HepG2 (cell line): ENCODE measurements around the gene PEA15. TPM values are rescaled to one million over a fixed set of nuclear protein-coding genes. Genes with fewer than 3 reads are reported as not detected.

Source experiments
- ATAC-seq: fragments of 200-7000 bp; cut with Tn5 transposase; 3 replicates; pipeline ENCODE4 v1.9.1; 2020; ENCODE audit warnings: mild to moderate bottlenecking, moderate library complexity
- BruUV-seq: library from RNA; stranded (reverse); fragments of 400-500 nt; replicated peaks from 2 replicates; lab custom pipeline; 2021; lab: Mats Ljungman, UMichigan
- CTCF ChIA-PET: fragments of 300-600 bp; formaldehyde crosslinking; extraction: SDS; loops from one replicate; lab custom pipeline; 2021; ENCODE audit warnings: low total read pairs, inconsistent platforms, low intra/inter-chr PET ratio; lab: Yijun Ruan, JAX
- POLR2A ChIA-PET: fragments of 350-600 bp; sonication (Branson Sonifier 250); formaldehyde crosslinking; loops from one replicate; lab custom pipeline; 2020; ENCODE audit warnings: antibody characterized with exemption, inconsistent platforms; lab: Yijun Ruan, JAX
- DNase-seq: peaks from one replicate; pipeline ENCODE4 v3.0.0-alpha.2; 2015; ENCODE audit warnings: low spot score
- FAIRE-seq: peaks from 3 replicates; lab custom pipeline; 2011; peaks lifted over from hg19 to GRCh38; lab: Jason Lieb, UNC
- H2AFZ ChIP-seq: one replicate; pipeline ENCODE4 v1.6.1; 2011; ENCODE audit warnings: low read length, inconsistent platforms
- H3K27ac ChIP-seq: fragments of 300-600 bp; 3 replicates; pipeline ENCODE4 v1.8.0; 2011; ENCODE audit warnings: mixed run types, mild to moderate bottlenecking, mixed read lengths, low read length, inconsistent platforms; ENCODE audit not compliant: insufficient read depth; ENCODE audit errors: extremely low read length
- H3K27me3 ChIP-seq, 2 experiments: fragments of 200-600 bp in 1 of 2; 2 replicates in 1 of 2; 3 replicates in 1 of 2; pipeline versions ENCODE4 v1.6.0 to v1.8.0; 2011; ENCODE audit warnings: low read length in 2 of 2, mild to moderate bottlenecking in 2 of 2, moderate library complexity in 2 of 2, inconsistent platforms in 1 of 2; ENCODE audit not compliant: insufficient read depth in 2 of 2, control insufficient read depth in 1 of 2
- H3K36me3 ChIP-seq, 2 experiments: fragments of 200-600 bp in 1 of 2; replicated peaks in 1 of 2; 2 replicates in 1 of 2; 3 replicates in 1 of 2; pipeline versions ENCODE4 v1.5.1 to v1.8.0; 2011; ENCODE audit warnings: low read length in 2 of 2, inconsistent platforms in 1 of 2; ENCODE audit not compliant: insufficient read depth in 2 of 2, control insufficient read depth in 1 of 2
- H3K4me1 ChIP-seq: 2 replicates; pipeline ENCODE4 v1.5.1; 2012; ENCODE audit warnings: low read length, inconsistent platforms; ENCODE audit not compliant: insufficient read depth
- H3K4me2 ChIP-seq: 2 replicates; pipeline ENCODE4 v1.6.0; 2011; ENCODE audit warnings: low read depth, low read length, inconsistent platforms
- H3K4me3 ChIP-seq, 3 experiments: fragments of 200-600 bp in 1 of 3; sonication (generic), shearing (Covaris generic) in 1 of 3; replicated peaks in 1 of 3; 2 replicates each; pipeline ENCODE4 v1.5.1; 2011 to 2016; ENCODE audit warnings: low read length in 3 of 3, inconsistent platforms in 2 of 3, low read depth in 2 of 3, mild to moderate bottlenecking in 2 of 3, control low read depth in 1 of 3, mixed read lengths in 1 of 3; ENCODE audit not compliant: insufficient read depth in 1 of 3
- H3K79me2 ChIP-seq: one replicate; pipeline ENCODE4 v1.6.1; 2011; ENCODE audit warnings: low read length, inconsistent platforms; ENCODE audit not compliant: insufficient read depth
- H3K9ac ChIP-seq: 2 replicates; pipeline ENCODE4 v1.6.0; 2011; ENCODE audit warnings: mild to moderate bottlenecking, low read depth, low read length, inconsistent platforms; ENCODE audit not compliant: insufficient read depth
- H3K9me3 ChIP-seq: 2 replicates; pipeline ENCODE4 v1.5.1; 2012; ENCODE audit warnings: mild to moderate bottlenecking, low read length
- H4K20me1 ChIP-seq: 2 replicates; pipeline ENCODE4 v1.6.0; 2011; ENCODE audit warnings: inconsistent platforms, mild to moderate bottlenecking, low read length, moderate library complexity; ENCODE audit not compliant: insufficient read depth
- EED ChIP-seq: sonication (generic); formaldehyde crosslinking; IDR thresholded peaks from 2 replicates; pipeline ENCODE4 v1.5.0; 2020; ENCODE audit warnings: mild to moderate bottlenecking, missing genetic modification reagents
- FOSL1 ChIP-seq: sonication (generic); formaldehyde crosslinking; IDR thresholded peaks from 2 replicates; pipeline ENCODE4 v1.9.0; 2021; ENCODE audit warnings: missing genetic modification reagents, borderline replicate concordance
- GTF3A ChIP-seq: sonication (generic); formaldehyde crosslinking; conservative IDR thresholded peaks from 2 replicates; pipeline ENCODE4 v1.4.0; 2020; ENCODE audit warnings: mild to moderate bottlenecking, missing genetic modification reagents
- HDAC2 ChIP-seq: sonication (generic); formaldehyde crosslinking; IDR thresholded peaks from 2 replicates; pipeline ENCODE4 v1.4.0; 2020; ENCODE audit warnings: missing genetic modification reagents
- NFRKB ChIP-seq: fragments of 450-650 bp; IDR thresholded peaks from 2 replicates; pipeline ENCODE4 v1.6.1; 2017
- RBFOX2 ChIP-seq: fragments of 200-400 bp; formaldehyde crosslinking; IDR thresholded peaks from 2 replicates; pipeline ENCODE4 v1.6.1; 2017; ENCODE audit warnings: low read depth, mild to moderate bottlenecking, low read length
- SMAD9 ChIP-seq: sonication (generic); formaldehyde crosslinking; IDR thresholded peaks from 2 replicates; pipeline ENCODE4 v1.5.1; 2020; ENCODE audit warnings: mild to moderate bottlenecking, missing genetic modification reagents
- SNRNP70 ChIP-seq: fragments of 200-400 bp; formaldehyde crosslinking; IDR thresholded peaks from 2 replicates; pipeline ENCODE4 v1.6.1; 2017; ENCODE audit warnings: mild to moderate bottlenecking, low read depth, low read length, moderate library complexity
- ZBTB46 ChIP-seq: sonication (generic); formaldehyde crosslinking; IDR thresholded peaks from 2 replicates; pipeline ENCODE4 v1.4.0; 2020; ENCODE audit warnings: mild to moderate bottlenecking, missing genetic modification reagents, borderline replicate concordance
- ZMAT5 ChIP-seq: sonication (generic); formaldehyde crosslinking; IDR thresholded peaks from 2 replicates; pipeline ENCODE4 v1.5.0; 2020; ENCODE audit warnings: mild to moderate bottlenecking, low read depth, missing genetic modification reagents, borderline replicate concordance
- ZMYM2 ChIP-seq: sonication (generic); formaldehyde crosslinking; IDR thresholded peaks from 2 replicates; pipeline ENCODE4 v1.8.0; 2022; ENCODE audit warnings: mild to moderate bottlenecking, missing genetic modification reagents
- ZNF558 ChIP-seq: sonication (generic); formaldehyde crosslinking; IDR thresholded peaks from 2 replicates; pipeline ENCODE4 v1.9.0; 2022; ENCODE audit warnings: mild to moderate bottlenecking, missing genetic modification reagents, borderline replicate concordance
- ZNF597 ChIP-seq: sonication (generic); formaldehyde crosslinking; IDR thresholded peaks from 2 replicates; pipeline ENCODE4 v1.5.0; 2020; ENCODE audit warnings: missing genetic modification reagents
- ZNF800 ChIP-seq: sonication (generic); formaldehyde crosslinking; IDR thresholded peaks from 2 replicates; pipeline ENCODE4 v1.4.0; 2020; ENCODE audit warnings: missing genetic modification reagents
- ZNF878 ChIP-seq: sonication (generic); formaldehyde crosslinking; IDR thresholded peaks from 2 replicates; pipeline ENCODE4 v1.8.1; 2023; ENCODE audit warnings: mild to moderate bottlenecking, missing genetic modification reagents, moderate library complexity
- ZSCAN29 ChIP-seq: sonication (generic); formaldehyde crosslinking; conservative IDR thresholded peaks from 2 replicates; pipeline ENCODE4 v1.4.0; 2020; ENCODE audit warnings: mild to moderate bottlenecking, missing genetic modification reagents
- WGBS: methylation state at CpG from one replicate; pipeline ENCODE4 v1.1.6; 2017; ENCODE audit warnings: low lambda C conversion rate; 5-methylcytosine and 5-hydroxymethylcytosine counted together
- in situ Hi-C: cut with HindIII; loops from 2 replicates; pipeline ENCODE4 v1.10.0; 2017; ENCODE audit warnings: low pct_unique_long_range_greater_than_20kb; ENCODE audit not compliant: extremely low pct_ligation_motif_present
- intact Hi-C: fragments of 100-400 bp; cut with micrococcal nuclease; formaldehyde crosslinking; loops from one replicate; pipeline ENCODE4 v1.10.0; 2022; ENCODE audit not compliant: unreplicated experiment
- polyA plus RNA-seq, 8 experiments: library from polyadenylated mRNA; depleted of rRNA in 3 of 8; stranded (reverse) in 7 of 8; unstranded in 1 of 8; fragments of >200 nt; fragmentation: Illumina TruSeq in 4 of 8; extraction: Trizol in 4 of 8; gene quantifications; 2 replicates each; pipeline versions ENCODE4 v1.2.1 to v1.2.3, GENCODE V29; 2011 to 2016; ENCODE audit warnings: low read depth in 4 of 8, missing spikeins in 1 of 8, mixed read lengths in 1 of 8; ENCODE audit not compliant: insufficient read depth in 1 of 8
- total RNA-seq, 5 experiments: library from RNA; depleted of rRNA; stranded (reverse); fragments of >200 nt; fragmentation: Illumina TruSeq; extraction: Trizol; gene quantifications; 2 replicates each; pipeline ENCODE4 v1.2.3, GENCODE V29; 2016; ENCODE audit warnings: low read depth in 1 of 5

PEA15 gene
- total and polyA plus RNA-seq, 2 of the 13 experiments (the other 11 are each of a cell fraction or from before 2014, with no cell fraction given): 12.1 to 35.2 TPM

GRCh38 chr1:160171980-160172379 is 33.2 kb upstream of the PEA15 start:
- H2AFZ ChIP-seq: no peak overlapping the region
- H3K4me2 ChIP-seq: no peak overlapping the region
- FAIRE-seq (no peak), ATAC-seq (no peak), DNase-seq (no peak)
- H3K79me2 ChIP-seq: no peaks in the 10 kb centered on the region
- no peaks in the 10 kb centered on the region for H4K20me1 ChIP-seq
- TF ChIP-seq EED (CRISPR knock-in tag) (no peak), ZNF878 (no peak), SMAD9 (CRISPR knock-in tag) (no peak), ZNF558 (no peak), ZSCAN29 (CRISPR knock-in tag) (no peak), SNRNP70 (no peak), ZMYM2 (CRISPR knock-in tag) (no peak), FOSL1 (CRISPR knock-in tag) (no peak), HDAC2 (no peak)
- H3K9ac ChIP-seq: no peak overlapping the region
- H3K9me3 ChIP-seq: no peaks in the 10 kb centered on the region
- no peak overlapping the region for H3K4me3 ChIP-seq
- intact Hi-C loops (no loop called here), in situ Hi-C loops (no loop called here)
- BruUV-seq: no TSS peak
- 30% methylated on average over 9 of the region's 9 CpGs for WGBS
- peaks cover 24% of the 10 kb centered on the region for H3K4me1 ChIP-seq
- no peaks in the 10 kb centered on the region for H3K36me3 ChIP-seq
- POLR2A ChIA-PET: no interaction called here
- H3K27me3 ChIP-seq: peaks cover 2 to 43% of the 10 kb centered on the region in 2 experiments; a peak in 3 of 5 replicates
- CTCF ChIA-PET: no interaction called here
- H3K27ac ChIP-seq: no peak overlapping the region

GRCh38 chr1:160177231-160177630 is 28.0 kb upstream of the PEA15 start:
- Histone ChIP-seq H3K27ac (no peak overlapping the region), H3K4me2 (no peak overlapping the region), H3K4me3 (no peak overlapping the region), H3K4me1 (peaks cover 15% of the 10 kb centered on the region; the same call in 1 of the 2 replicates), H3K27me3 (peaks cover 4 to 31% of the 10 kb centered on the region in 2 experiments; a peak in 4 of 5 replicates), H3K36me3 (no peaks in the 10 kb centered on the region), H4K20me1 (no peaks in the 10 kb centered on the region), H2AFZ (no peak overlapping the region), H3K79me2 (no peaks in the 10 kb centered on the region), H3K9me3 (no peaks in the 10 kb centered on the region), H3K9ac (no peak overlapping the region)
- no TSS peak for BruUV-seq
- in situ Hi-C loops (no loop called here), intact Hi-C loops (no loop called here)
- ChIA-PET POLR2A (no interaction called here), CTCF (no interaction called here)
- 73% methylated on average over 2 of the region's 2 CpGs for WGBS
- ATAC-seq: no peak
- no peak for FAIRE-seq
- no peak for DNase-seq
- TF ChIP-seq ZNF597 (CRISPR knock-in tag) (no peak), ZMAT5 (CRISPR knock-in tag) (no peak), GTF3A (CRISPR knock-in tag) (no peak), NFRKB (no peak), ZNF800 (CRISPR knock-in tag) (no peak), RBFOX2 (no peak), ZBTB46 (CRISPR knock-in tag) (no peak)
